Measurements from ENCODE around the gene PSMB5.

Gene PSMB5

DNA sequence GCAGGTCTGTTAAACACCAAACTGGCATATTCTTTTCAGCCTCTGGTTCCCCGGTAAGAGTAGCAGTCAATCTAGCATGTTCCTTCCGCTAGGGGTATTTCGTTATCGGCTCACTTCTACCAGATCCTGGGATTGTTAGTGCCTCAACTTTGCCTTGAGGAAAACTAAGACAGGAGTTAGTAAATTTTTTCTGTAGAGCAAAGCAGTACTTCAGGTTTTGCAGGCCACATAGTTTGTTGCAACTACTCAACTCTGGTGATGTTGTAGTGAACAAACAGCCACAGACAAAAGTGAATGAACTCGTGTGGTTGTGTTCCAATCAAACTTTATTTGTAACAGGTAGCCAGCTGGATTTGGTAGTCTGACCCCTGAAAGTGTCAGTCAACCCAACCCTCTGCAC is 28.9 kb upstream of the PSMB5 start:
- H3K27ac ChIP-seq = no peak overlapping the region
- H3K9ac ChIP-seq (ENCODE audit: insufficient read length) = no peak overlapping the region
- no peak for TF ChIP-seq POLR2AphosphoS5 (IDR thresholded peaks at IDR 0.05; ENCODE audit: borderline replicate concordance, low read depth, low read length)
- no peak for TF ChIP-seq FOXP2 (optimal IDR thresholded peaks at IDR 0.05; ENCODE audit: control extremely low read depth, extremely low read length, insufficient read depth)
- TF ChIP-seq EZH2 (IDR thresholded peaks at IDR 0.05) = no peak
- H3K36me3 ChIP-seq (ENCODE audit: insufficient read depth, low read length) = peaks cover 90% of the 10 kb centered on the region
- H3K9me3 ChIP-seq (ENCODE audit: low read depth, low read length) = no peaks in the 10 kb centered on the region
- no peak for DNase-seq (ENCODE audit: low read depth, low spot score)
- no peak overlapping the region for H3K4me3 ChIP-seq

DNA sequence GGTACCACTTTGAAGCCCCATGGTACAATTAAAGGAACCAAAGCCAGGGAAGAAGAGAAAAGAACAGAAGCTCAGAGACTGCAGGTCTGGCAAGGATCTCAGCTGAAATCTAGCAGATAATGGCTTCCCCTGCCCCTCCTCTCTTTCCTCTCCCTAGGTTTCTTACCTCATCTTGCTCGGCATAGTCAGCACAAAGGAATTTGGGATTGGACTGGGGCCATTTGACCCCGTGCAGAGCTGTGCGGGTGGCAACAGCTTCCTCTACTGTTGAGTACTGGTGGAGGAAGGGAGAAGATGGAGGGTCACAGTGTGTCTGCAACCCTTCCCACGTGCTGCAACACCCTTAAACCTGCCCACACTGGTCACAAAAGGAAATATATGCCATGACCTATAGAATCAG is 27.3 kb upstream of the PSMB5 start:
- TF ChIP-seq FOXP2 (optimal IDR thresholded peaks at IDR 0.05; ENCODE audit: control extremely low read depth, extremely low read length, insufficient read depth) (no peak), EZH2 (IDR thresholded peaks at IDR 0.05) (no peak), POLR2AphosphoS5 (IDR thresholded peaks at IDR 0.05; ENCODE audit: borderline replicate concordance, low read depth, low read length) (no peak)
- Histone ChIP-seq H3K9me3 (ENCODE audit: low read depth, low read length) (no peaks in the 10 kb centered on the region), H3K9ac (ENCODE audit: insufficient read length) (no peak overlapping the region), H3K27ac (peak overlapping the region; percentile 27), H3K36me3 (ENCODE audit: insufficient read depth, low read length) (peaks cover 75% of the 10 kb centered on the region), H3K4me3 (no peak overlapping the region)
- DNase-seq (ENCODE audit: low read depth, low spot score) = no peak

DNA sequence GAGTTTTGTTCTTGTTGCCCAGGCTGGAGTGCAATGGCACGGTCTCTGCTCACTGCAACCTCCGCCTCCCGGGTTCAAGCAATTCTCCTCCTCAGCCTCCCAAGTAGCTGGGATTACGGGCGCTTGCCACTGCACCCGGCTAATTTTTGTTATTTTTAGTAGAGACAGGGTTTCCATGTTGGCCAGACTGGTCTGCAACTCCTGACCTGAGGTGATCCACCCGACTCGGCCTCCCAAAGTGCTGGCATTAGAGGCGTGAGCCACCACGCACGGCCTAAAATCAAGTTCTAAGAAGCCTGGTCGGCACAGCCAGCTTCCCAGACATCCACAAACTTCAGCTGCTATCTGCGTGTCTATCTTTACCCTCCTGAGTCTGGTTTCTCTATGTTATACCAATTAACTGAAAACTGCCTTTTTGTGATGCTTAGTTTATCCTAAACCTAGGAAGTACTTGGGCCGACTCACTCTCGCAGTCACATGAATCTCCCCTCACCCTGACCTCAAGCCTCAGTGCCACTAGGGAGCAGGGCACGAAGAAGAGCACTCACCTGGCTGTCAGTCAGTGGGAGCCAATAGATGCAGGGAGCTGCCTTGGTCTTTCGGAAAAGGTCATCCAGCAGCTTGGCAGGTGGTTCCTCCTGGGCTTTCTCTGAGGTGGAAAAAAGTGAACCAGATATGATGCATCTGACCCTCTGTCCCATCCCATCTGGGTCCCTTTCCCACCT is 26.0 kb upstream of the PSMB5 start:
- H3K4me3 ChIP-seq = no peak overlapping the region
- DNase-seq (ENCODE audit: low read depth, low spot score) = no peak
- no peaks in the 10 kb centered on the region for H3K9me3 ChIP-seq (ENCODE audit: low read depth, low read length)
- H3K36me3 ChIP-seq (ENCODE audit: insufficient read depth, low read length) = peaks cover 62% of the 10 kb centered on the region
- H3K27ac ChIP-seq = no peak overlapping the region; the same call in 1 of the 2 replicates
- TF ChIP-seq FOXP2 (optimal IDR thresholded peaks at IDR 0.05; ENCODE audit: control extremely low read depth, extremely low read length, insufficient read depth) (no peak), POLR2AphosphoS5 (IDR thresholded peaks at IDR 0.05; ENCODE audit: borderline replicate concordance, low read depth, low read length) (no peak), EZH2 (IDR thresholded peaks at IDR 0.05) (no peak)
- H3K9ac ChIP-seq (ENCODE audit: insufficient read length) = no peak overlapping the region

DNA sequence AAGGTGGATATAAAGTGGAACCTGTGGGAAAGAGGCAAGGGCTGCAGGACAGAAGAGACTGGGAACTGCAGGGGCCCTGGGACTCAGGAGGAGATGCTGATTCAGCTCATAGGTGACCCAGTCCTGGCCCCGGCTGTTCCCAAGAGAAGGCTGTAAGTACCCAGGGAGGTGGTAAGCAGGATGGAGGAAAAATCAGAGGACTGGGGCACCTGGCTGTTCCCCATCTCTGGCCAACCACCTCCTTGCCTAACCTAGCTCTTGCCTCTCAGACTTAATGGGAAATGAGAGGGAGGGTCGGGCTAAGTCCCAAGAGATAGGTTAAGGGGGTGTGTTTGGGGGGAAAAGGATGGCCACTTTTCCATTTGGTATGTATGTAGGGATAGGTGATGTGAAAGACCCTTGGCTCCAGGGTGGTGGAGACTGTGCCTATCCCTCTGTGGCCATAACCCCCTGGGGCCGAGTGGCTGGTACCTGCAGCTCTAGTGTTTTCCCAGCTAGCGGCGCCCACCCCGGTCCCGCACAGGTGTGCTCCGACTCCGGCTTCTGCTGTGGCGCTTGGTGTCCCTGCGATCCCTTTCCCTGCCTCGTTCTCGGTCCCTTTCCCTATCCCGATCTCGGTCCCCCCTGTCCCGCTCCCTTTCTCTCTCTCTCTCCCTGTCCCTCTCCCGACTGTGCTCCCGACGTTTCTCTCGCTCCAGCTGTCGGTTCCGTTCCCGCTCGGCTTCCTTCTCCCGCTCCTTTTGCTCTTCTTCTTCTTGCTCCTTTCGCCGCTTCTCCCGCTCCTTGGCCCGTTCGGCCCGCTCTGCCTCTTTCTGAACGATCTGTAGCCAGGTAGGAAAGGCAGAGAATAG is 24.2 kb upstream of the PSMB5 start:
- Histone ChIP-seq H3K9me3 (ENCODE audit: low read depth, low read length) (no peaks in the 10 kb centered on the region), H3K27ac (peak overlapping the region; percentile 68), H3K9ac (ENCODE audit: insufficient read length) (no peak overlapping the region), H3K36me3 (ENCODE audit: insufficient read depth, low read length) (peaks cover 44% of the 10 kb centered on the region), H3K4me3 (no peak overlapping the region)
- TF ChIP-seq EZH2 (IDR thresholded peaks at IDR 0.05) (no peak), POLR2AphosphoS5 (IDR thresholded peaks at IDR 0.05; ENCODE audit: borderline replicate concordance, low read depth, low read length) (no peak), FOXP2 (optimal IDR thresholded peaks at IDR 0.05; ENCODE audit: control extremely low read depth, extremely low read length, insufficient read depth) (no peak)
- no peak for DNase-seq (ENCODE audit: low read depth, low spot score)

DNA sequence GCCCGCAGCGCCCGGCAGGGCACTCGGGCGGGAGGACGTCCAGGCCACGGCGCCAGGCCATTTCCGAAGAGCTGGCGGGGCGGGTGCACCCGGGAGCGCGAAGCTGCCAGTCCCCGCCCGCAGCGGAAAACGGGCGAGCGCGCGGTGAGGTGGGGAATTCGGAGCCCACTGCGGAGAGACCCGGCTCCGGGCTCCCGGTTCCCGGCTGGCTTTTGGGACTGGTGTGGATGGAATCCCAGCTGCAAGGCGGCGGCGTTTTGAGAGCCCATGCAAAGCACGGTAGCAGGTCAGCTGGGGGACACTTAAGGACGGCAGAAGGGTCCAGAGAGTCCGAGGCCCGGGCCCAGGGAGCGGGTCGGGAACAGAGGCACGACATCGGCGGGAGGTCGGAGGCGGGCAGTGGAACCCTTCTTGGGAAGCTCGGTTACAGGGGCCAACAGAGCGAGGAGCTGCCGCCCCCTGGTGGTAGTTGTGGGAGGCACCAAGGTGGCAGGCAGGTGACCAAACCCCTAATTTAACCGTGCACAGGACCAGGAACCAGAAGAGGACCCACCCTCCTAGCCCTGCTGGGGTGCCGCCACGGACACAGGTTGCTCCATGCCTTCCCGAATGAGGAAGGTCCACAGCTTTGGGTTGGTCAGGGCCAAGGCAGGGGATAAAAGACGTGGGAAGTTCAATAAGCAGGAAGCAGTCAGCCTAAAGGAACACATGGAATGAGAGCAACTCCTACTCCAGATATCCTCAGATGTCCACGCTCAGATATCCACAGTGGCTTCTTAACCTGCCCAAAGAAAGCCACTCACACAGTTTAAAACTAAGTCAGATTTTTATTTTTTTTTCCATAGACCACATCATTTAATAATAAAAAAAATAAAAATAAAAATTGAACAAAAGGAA is 23.3 kb upstream of the PSMB5 start:
- peaks cover 35% of the 10 kb centered on the region for H3K36me3 ChIP-seq (ENCODE audit: insufficient read depth, low read length)

DNA sequence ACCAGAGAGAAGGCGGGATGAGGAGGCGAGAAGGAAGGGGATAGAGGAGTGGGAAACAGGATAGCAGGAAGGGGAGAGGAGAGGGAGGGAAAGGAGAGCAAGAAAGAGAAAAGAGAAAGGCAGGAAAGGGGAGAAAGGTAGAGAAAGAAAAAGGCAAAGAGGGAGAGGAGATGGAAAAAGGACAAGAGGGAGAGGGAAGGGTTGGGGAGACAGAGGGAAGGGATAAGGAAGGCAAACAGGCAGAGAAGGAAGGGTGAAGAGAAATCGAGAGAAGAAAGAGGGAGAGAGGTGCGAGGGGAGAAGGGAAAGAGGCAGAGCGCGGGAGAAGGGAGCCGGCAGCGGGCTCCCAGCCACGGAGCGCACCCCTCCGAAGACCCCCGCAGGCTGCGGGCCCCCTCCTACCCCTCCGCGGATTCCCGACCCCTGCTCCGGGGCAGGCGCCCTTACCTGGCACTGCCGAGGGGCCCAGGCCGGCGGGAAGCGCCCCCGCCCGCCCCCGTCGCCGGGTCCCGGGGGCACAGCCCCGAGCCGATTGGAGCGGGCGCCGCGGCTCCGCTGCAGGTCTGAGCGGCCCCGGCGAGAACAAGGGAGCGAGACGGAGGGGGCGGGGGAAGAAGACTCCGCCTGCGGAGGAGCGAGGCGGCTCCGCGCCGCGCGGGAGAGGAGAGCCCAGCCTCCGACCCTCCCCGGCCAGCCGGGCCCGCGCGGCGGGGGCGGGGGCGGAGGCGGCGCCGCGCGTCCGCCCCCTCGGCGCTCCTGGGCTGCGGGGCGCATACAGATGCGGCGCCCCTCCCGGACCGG is 22.5 kb upstream of the PSMB5 start, which contains the start of gene CDH24:
TSS of gene CDH24 (minus strand) at position 565 of the 801 bp plus-strand sequence. CDS start 1,787 bp downstream, outside the sequence.
- Histone ChIP-seq H3K27ac (peak within 1 kb of the TSS; percentile 68; the same call in 1 of the 2 replicates), H3K36me3 (ENCODE audit: insufficient read depth, low read length) (peaks cover 27% of the 10 kb centered on the region), H3K9ac (ENCODE audit: insufficient read length) (peak within 1 kb of the TSS; percentile 67), H3K4me3 (peak within 1 kb of the TSS; percentile 87), H3K9me3 (ENCODE audit: low read depth, low read length) (no peaks in the 10 kb centered on the region)
- TF ChIP-seq POLR2AphosphoS5 (IDR thresholded peaks at IDR 0.05; ENCODE audit: borderline replicate concordance, low read depth, low read length) (no peak), FOXP2 (optimal IDR thresholded peaks at IDR 0.05; ENCODE audit: control extremely low read depth, extremely low read length, insufficient read depth) (no peak)
- DNase-seq (ENCODE audit: low read depth, low spot score) = no peak

More for the DNA sequence above, 23.3 kb upstream of the PSMB5 start:
- TF ChIP-seq FOXP2 (optimal IDR thresholded peaks at IDR 0.05; ENCODE audit: control extremely low read depth, extremely low read length, insufficient read depth) (no peak), POLR2AphosphoS5 (IDR thresholded peaks at IDR 0.05; ENCODE audit: borderline replicate concordance, low read depth, low read length) (peak; percentile 69)
- H3K27ac ChIP-seq = peak overlapping the region; percentile 68; the same call in 1 of the 2 replicates
- H3K4me3 ChIP-seq = peak overlapping the region; percentile 87
- no peaks in the 10 kb centered on the region for H3K9me3 ChIP-seq (ENCODE audit: low read depth, low read length)
- DNase-seq (ENCODE audit: low read depth, low spot score) = no peak
- H3K9ac ChIP-seq (ENCODE audit: insufficient read length) = peak overlapping the region; percentile 53
